Measurements from ENCODE around the gene DSTN. TPM values are rescaled to one million over a fixed set of nuclear protein-coding genes. Genes with fewer than 3 reads are reported as not detected.

The DSTN gene
- polyA plus RNA-seq, 1 donor: 304 TPM

DNA sequence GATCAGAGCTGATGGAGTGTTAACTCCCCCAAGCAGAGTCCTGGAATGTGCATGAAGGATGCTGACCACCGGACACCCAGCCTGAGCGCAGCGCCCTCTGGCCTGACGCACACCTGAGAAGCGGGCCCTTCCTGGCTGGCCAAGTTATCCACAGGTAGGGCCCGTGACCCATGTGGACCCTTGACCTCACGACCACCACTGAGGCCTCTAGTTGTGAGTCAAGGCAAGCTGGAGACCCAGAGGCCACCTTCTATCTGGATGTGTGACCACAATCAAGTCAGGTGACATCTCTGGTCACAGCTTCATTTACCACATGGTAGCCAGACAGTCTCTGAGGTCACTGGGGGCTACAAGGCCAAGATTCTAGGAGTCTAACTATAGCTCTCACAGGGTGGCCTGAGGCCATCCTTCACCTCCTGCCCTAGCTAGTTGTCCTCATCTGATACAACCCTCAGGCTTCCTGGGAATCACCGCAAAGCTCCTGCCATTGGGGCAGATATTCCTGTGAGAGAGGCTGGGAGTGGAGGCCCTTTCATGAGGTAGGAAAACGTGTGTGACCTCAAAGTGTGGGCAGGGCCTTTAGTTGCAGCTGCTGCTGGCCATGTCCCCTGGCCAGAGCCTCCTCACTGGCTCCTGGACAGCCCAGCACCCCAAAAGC, 53.1 kb downstream of the DSTN start:
- peaks cover 100% of the 10 kb centered on the region for H3K36me3 ChIP-seq (ENCODE audit: control insufficient read depth, insufficient read depth, low read length)
- DNase-seq: no peak

DNA sequence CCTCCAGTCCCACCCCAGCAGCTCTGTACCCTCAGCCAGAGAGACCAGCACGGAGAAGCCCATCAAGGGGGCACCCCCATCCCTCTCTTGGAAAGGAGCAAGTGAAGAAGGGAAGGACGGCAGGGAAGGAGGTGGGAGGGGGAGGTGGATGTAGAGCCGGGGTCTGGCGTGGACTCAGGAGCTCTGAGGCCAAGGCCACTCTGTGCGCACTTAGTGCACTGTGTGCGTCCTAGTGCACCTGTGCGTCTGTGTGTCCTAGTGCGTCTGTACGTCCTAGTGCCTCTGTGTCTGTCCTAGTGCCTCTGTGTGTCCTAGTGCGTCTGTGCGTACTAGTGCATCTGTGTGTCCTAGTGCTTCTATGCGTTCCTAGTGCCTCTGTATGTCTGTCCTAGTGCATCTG, 54.2 kb downstream of the DSTN start:
- 100% methylated on average over 3 of the region's 12 CpGs for WGBS (ENCODE audit: insufficient coverage, low lambda C conversion rate)
- no peak for DNase-seq
- H3K4me1 ChIP-seq (ENCODE audit: control insufficient read depth, insufficient read depth, low read length): peaks cover 13% of the 10 kb centered on the region

More for the DNA sequence above, 53.1 kb downstream of the DSTN start:
- Histone ChIP-seq H3K27me3 (ENCODE audit: control insufficient read depth, insufficient read depth, low read length) (no peaks in the 10 kb centered on the region), H3K27ac (ENCODE audit: low read length) (no peak overlapping the region), H3K9me3 (ENCODE audit: control insufficient read depth, low read depth, low read length) (no peaks in the 10 kb centered on the region), H3K4me3 (ENCODE audit: low read length) (no peak overlapping the region), H3K4me1 (ENCODE audit: control insufficient read depth, insufficient read depth, low read length) (peaks cover 13% of the 10 kb centered on the region)
- WGBS (ENCODE audit: insufficient coverage, low lambda C conversion rate): no CpG with 5 or more reads among the region's 9 CpGs

DNA sequence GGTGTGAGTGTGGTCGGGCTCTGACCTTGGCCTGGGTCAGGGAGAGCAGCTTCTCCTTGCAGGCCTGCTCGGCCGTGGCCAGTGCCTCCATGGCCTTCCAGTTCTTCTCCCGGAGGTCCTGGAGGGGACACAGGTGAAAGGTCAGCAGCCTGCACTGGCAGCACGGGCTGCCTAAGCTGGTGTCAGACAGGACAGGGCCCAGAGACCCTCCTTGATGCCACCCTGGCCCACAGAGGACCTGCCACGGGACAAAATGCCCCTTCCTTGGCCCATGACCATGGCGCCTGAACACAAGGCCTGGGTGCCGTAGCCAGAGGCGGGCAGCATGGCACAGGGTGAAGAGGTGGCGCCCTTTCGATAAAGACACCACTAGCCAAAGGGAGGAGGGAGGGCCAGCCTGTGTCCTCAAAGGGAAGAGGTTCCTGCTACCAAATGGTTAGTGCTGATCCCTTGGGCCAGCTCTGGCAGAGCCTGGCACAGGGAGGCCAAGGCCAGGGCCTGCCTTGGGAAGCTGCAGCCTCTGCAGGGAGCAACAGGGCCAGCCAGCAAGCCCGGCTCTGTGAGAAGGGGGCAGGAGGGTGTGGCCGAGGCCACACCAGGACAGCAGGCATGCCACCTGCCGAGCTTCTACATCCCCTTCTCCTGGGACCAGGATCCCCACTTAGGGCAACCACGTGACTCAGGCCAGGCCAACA, 54.8 kb downstream of the DSTN start:
- Histone ChIP-seq H3K4me3 (ENCODE audit: low read length) (no peak overlapping the region), H3K9me3 (ENCODE audit: control insufficient read depth, low read depth, low read length) (no peaks in the 10 kb centered on the region), H3K36me3 (ENCODE audit: control insufficient read depth, insufficient read depth, low read length) (peaks cover 100% of the 10 kb centered on the region), H3K27me3 (ENCODE audit: control insufficient read depth, insufficient read depth, low read length) (no peaks in the 10 kb centered on the region), H3K4me1 (ENCODE audit: control insufficient read depth, insufficient read depth, low read length) (peaks cover 13% of the 10 kb centered on the region), H3K27ac (ENCODE audit: low read length) (no peak overlapping the region)
- no peak for DNase-seq
- no CpG with 5 or more reads among the region's 15 CpGs for WGBS (ENCODE audit: insufficient coverage, low lambda C conversion rate)

More for the DNA sequence above, 54.2 kb downstream of the DSTN start:
- Histone ChIP-seq H3K4me3 (ENCODE audit: low read length) (no peak overlapping the region), H3K36me3 (ENCODE audit: control insufficient read depth, insufficient read depth, low read length) (peaks cover 100% of the 10 kb centered on the region), H3K27me3 (ENCODE audit: control insufficient read depth, insufficient read depth, low read length) (no peaks in the 10 kb centered on the region), H3K9me3 (ENCODE audit: control insufficient read depth, low read depth, low read length) (no peaks in the 10 kb centered on the region), H3K27ac (ENCODE audit: low read length) (no peak overlapping the region)

DNA sequence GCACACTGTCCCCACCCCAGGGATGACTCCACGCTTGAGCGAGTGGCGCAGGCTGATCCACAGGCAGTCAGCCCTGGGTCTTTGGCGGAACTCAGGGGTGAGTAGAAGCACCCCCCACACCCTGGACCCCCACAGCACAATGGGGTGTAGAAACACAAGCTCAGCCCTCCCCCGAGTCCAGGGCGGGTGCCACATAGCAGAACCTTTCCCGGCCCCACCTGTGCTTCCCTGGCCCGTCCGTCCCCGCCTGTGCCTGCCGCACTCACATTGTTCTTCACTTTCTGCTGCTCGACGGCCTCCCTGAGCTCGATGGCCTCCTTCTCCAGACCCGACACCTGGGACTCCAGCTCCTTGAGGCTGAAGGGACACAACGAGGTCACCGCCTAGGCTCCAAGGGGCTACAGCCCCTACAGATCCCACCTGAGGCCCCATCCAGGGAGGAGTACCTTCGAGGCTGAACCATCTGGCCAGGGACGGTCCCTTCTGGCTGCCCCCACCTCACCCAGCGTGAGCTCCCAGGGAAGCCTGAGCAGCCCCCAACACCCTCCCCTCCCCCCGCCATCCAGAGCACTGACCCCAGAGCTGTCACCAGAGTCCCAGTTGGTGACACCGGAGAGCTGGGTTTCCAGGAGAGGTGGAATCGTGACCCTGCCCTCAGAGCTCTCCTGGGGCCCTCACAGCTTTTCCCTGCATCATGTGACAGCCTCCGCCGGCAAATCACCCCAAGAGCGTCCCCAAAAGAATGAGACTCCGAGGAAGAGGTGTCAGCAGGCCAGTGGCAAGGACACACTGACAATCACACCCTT, 55.6 kb downstream of the DSTN start:
- Histone ChIP-seq H3K36me3 (ENCODE audit: control insufficient read depth, insufficient read depth, low read length) (peaks cover 100% of the 10 kb centered on the region), H3K4me1 (ENCODE audit: control insufficient read depth, insufficient read depth, low read length) (peaks cover 14% of the 10 kb centered on the region), H3K27me3 (ENCODE audit: control insufficient read depth, insufficient read depth, low read length) (no peaks in the 10 kb centered on the region), H3K4me3 (ENCODE audit: low read length) (no peak overlapping the region), H3K27ac (ENCODE audit: low read length) (no peak overlapping the region), H3K9me3 (ENCODE audit: control insufficient read depth, low read depth, low read length) (no peaks in the 10 kb centered on the region)
- WGBS (ENCODE audit: insufficient coverage, low lambda C conversion rate): no CpG with 5 or more reads among the region's 27 CpGs
- DNase-seq: no peak

DNA sequence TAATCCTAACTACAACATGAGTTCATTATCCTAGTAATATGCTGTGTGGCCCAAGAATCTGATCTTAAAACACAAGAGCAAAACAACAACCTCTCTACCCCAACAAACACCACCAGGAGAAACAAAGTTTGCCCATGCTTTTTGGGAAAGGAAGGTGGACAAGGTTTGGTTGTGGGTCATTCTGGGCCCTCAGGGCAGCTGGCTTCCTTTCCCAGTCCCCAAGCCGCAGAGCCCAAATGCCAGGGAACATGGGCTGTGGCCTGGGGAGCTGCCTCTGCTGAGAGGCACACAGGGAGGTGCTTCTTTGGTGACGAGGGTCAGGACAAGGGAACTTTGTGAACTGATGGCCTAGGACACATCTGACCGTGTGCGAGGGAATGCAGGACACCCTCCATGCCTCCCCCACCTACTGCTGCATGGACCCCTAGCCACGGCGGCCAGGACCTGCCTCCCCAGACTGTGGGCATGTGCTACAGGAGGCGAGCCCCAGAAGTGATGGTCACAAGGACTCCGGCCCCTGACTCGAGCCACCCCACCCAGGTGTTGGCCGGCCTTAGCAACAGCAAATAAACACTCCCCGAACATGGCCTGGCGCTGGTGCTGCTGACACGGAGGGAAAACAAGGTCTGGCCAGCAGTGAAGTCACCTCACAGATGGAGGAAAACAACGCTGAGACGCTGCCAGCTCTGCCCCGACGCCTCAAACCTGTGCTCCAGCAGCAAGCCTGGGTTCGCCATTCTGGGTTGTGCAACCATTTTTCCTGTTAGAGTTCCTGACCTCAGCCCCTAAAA, 56.5 kb downstream of the DSTN start:
- no peak for DNase-seq
- no CpG with 5 or more reads among the region's 18 CpGs for WGBS (ENCODE audit: insufficient coverage, low lambda C conversion rate)

DNA sequence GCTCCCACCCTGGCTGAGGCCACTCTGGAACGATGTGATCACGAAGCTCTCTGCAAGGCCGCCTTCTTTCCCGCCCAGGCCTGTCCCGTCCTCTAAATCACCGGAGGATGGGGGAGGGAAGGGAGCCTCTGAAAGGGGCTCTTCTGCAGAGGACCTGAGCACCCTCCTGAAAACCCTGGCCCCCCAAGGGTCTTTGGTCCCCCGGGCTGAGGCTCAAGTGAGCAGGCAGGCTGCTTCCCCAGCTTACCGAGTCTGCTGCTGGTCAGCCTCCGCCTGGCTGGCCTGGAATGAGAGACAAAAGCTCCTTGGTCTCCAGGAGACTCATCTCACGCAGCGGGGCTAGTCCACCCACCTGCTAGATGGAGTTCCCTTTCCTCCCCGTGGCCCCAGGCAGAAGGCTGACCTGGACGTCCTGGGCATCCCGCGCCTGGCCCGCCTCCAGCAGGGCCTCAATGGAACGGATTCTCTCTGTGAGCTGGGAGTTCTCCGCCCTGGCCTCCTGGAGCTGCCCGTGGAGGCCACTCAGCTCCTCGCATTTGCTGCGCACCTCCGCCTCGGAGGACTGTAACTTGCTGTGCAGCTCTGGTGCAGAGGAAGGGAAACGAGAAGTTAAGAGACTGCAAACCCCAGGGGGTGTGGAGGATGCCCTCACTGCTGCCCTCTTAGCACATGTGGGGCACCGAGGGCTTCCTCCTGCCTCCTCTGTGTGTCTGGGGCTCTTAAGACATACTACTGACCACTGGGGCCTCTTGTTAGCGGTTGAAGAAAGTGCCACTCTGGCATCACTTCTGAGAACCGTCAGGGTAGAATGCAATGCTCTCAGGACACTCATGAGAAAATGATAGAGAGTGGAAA, 57.5 kb downstream of the DSTN start:
- Histone ChIP-seq H3K4me1 (ENCODE audit: control insufficient read depth, insufficient read depth, low read length) (peaks cover 33% of the 10 kb centered on the region), H3K4me3 (ENCODE audit: low read length) (no peak overlapping the region), H3K27ac (ENCODE audit: low read length) (peak overlapping the region; percentile 53), H3K36me3 (ENCODE audit: control insufficient read depth, insufficient read depth, low read length) (peaks cover 99% of the 10 kb centered on the region), H3K27me3 (ENCODE audit: control insufficient read depth, insufficient read depth, low read length) (no peaks in the 10 kb centered on the region), H3K9me3 (ENCODE audit: control insufficient read depth, low read depth, low read length) (no peaks in the 10 kb centered on the region)
- no peak for DNase-seq
- WGBS (ENCODE audit: insufficient coverage, low lambda C conversion rate): no CpG with 5 or more reads among the region's 27 CpGs

More for the DNA sequence above, 56.5 kb downstream of the DSTN start:
- peak overlapping the region; percentile 53 for H3K27ac ChIP-seq (ENCODE audit: low read length)
- H3K4me1 ChIP-seq (ENCODE audit: control insufficient read depth, insufficient read depth, low read length): peaks cover 24% of the 10 kb centered on the region
- no peaks in the 10 kb centered on the region for H3K9me3 ChIP-seq (ENCODE audit: control insufficient read depth, low read depth, low read length)
- H3K4me3 ChIP-seq (ENCODE audit: low read length): no peak overlapping the region
- no peaks in the 10 kb centered on the region for H3K27me3 ChIP-seq (ENCODE audit: control insufficient read depth, insufficient read depth, low read length)
- H3K36me3 ChIP-seq (ENCODE audit: control insufficient read depth, insufficient read depth, low read length): peaks cover 100% of the 10 kb centered on the region

DNA sequence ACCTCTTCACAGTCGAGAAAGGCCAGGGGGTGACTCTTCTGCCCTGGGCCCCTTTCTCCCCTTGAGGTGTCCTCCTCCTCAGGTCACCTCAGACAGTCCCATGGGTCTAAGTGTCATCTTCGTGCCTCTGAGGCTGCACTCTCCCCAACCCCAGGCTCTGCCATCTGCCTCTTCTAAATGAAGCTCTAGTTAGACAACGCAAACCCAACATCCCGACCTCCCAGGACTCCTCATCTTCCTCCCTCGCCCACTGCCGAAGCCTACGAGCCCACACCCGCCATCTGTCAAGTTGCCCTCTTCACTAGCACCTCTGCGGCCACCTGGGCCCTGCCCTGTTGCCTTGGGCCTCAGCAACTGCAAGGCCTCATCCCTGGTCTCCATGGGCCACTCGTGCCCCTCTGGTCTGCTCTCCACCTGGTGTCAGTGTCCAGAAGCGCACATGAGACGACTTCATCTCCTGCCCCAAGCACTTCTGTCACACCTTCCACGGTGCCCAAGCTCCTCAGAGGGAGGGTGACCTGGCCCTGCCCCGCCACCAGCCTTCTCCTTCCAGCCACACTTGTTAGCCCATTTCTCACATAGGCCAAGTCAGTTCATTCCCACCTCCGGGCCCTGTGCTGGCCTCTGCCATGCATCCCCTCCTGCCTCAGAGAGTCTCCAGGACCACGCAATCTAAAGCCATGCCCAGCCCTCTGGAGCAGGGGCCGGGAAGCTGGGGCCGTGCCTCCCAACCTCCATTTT, 58.4 kb downstream of the DSTN start:
- Histone ChIP-seq H3K4me1 (ENCODE audit: control insufficient read depth, insufficient read depth, low read length) (peaks cover 38% of the 10 kb centered on the region), H3K4me3 (ENCODE audit: low read length) (no peak overlapping the region), H3K36me3 (ENCODE audit: control insufficient read depth, insufficient read depth, low read length) (peaks cover 99% of the 10 kb centered on the region), H3K27ac (ENCODE audit: low read length) (no peak overlapping the region), H3K9me3 (ENCODE audit: control insufficient read depth, low read depth, low read length) (no peaks in the 10 kb centered on the region), H3K27me3 (ENCODE audit: control insufficient read depth, insufficient read depth, low read length) (no peaks in the 10 kb centered on the region)
- no CpG with 5 or more reads among the region's 18 CpGs for WGBS (ENCODE audit: insufficient coverage, low lambda C conversion rate)
- no peak for DNase-seq

DNA sequence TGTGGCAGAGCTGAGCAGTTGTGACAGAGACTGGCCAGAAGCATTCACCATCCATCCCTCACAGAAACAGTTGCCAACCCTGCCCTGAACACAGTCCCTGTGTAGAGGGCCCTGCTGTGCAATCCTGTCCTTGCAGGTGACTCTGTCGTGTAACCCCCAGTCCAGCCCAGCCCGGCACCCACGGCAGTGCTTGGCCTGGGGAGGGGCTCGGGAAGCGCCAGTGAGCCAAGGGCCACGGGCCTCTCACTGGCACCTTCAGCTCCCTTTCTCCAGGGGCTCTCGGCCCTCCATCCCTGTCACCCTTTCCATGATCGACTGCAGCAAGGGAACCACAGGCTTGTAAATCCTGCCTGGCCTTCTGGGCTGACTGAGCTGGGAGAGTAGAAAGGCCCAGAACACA, 59.1 kb downstream of the DSTN start:
- DNase-seq: no peak
- no CpG with 5 or more reads among the region's 8 CpGs for WGBS (ENCODE audit: insufficient coverage, low lambda C conversion rate)
- no peak overlapping the region for H3K27ac ChIP-seq (ENCODE audit: low read length)
- H3K36me3 ChIP-seq (ENCODE audit: control insufficient read depth, insufficient read depth, low read length): peaks cover 99% of the 10 kb centered on the region
- no peak overlapping the region for H3K4me3 ChIP-seq (ENCODE audit: low read length)
- H3K4me1 ChIP-seq (ENCODE audit: control insufficient read depth, insufficient read depth, low read length): peaks cover 38% of the 10 kb centered on the region
- H3K9me3 ChIP-seq (ENCODE audit: control insufficient read depth, low read depth, low read length): no peaks in the 10 kb centered on the region
- no peaks in the 10 kb centered on the region for H3K27me3 ChIP-seq (ENCODE audit: control insufficient read depth, insufficient read depth, low read length)

DNA sequence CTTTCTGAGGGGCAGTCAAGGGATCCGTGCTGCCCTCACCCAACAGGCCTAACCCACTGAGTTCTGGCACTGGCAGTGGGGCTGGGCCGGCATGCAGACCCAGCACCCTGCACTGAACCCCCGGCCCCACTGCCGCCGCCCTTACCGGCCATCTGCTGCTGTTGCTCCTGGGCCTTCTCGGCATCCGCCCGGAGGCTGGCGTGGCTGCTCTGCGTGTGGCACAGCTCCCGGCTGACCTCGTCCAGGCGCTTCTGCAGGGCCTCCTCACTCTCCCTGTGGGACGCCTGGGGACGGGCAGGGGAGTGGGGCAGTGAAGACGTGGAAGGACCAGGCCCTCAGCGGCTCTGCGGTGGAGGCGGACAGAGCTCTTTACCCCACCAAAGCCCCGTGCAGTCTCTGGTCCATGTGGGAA, 59.8 kb downstream of the DSTN start:
- Histone ChIP-seq H3K27me3 (ENCODE audit: control insufficient read depth, insufficient read depth, low read length) (no peaks in the 10 kb centered on the region), H3K4me3 (ENCODE audit: low read length) (no peak overlapping the region), H3K27ac (ENCODE audit: low read length) (no peak overlapping the region), H3K4me1 (ENCODE audit: control insufficient read depth, insufficient read depth, low read length) (peaks cover 38% of the 10 kb centered on the region), H3K36me3 (ENCODE audit: control insufficient read depth, insufficient read depth, low read length) (peaks cover 99% of the 10 kb centered on the region), H3K9me3 (ENCODE audit: control insufficient read depth, low read depth, low read length) (no peaks in the 10 kb centered on the region)
- DNase-seq: no peak
- no CpG with 5 or more reads among the region's 21 CpGs for WGBS (ENCODE audit: insufficient coverage, low lambda C conversion rate)
